Sigmoid colon (tissue), 3 donors: ENCODE data around the gene LGALS7B.

Experiments used
- POLR2A ChIP-seq, 2 donors: fragments of 450-650 bp; IDR thresholded peaks; one replicate each; pipeline ENCODE4 v1.6.1; 2016; ENCODE audit warnings: antibody characterized with exemption in 2 of 2, mild to moderate bottlenecking in 2 of 2, moderate library complexity in 2 of 2
- TF ChIP-seq, protein P1 (sequence below), 4 experiments: fragments of 450-650 bp in 3 of 4; fragments of 200-600 bp in 1 of 4; IDR thresholded peaks; one replicate each; pipeline ENCODE4 v1.5.1; 2016 to 2019; ENCODE audit warnings: antibody characterized with exemption in 4 of 4, mild to moderate bottlenecking in 3 of 4, moderate library complexity in 2 of 4

DNA sequence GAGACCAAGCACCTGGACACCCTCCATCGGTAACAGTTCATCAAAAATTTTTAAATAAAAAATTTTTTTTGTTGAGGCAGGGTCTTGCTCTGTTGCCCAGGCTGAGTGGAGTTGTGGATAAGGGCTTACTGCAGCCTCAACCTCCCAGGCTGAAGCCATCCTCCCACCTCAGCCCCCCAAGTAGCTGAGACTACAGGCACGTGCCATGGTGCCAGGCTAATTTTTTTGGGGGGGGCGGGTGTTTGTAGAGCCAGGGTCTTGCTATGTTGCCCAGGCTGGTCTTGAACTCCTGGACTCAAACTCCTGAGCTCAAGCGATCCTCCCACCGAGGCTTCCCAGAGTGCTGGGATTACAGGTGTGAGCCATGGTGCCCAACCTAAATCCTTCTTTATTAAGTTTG, 4.7 kb downstream of the LGALS7B start:
- TF ChIP-seq, protein P1, sequence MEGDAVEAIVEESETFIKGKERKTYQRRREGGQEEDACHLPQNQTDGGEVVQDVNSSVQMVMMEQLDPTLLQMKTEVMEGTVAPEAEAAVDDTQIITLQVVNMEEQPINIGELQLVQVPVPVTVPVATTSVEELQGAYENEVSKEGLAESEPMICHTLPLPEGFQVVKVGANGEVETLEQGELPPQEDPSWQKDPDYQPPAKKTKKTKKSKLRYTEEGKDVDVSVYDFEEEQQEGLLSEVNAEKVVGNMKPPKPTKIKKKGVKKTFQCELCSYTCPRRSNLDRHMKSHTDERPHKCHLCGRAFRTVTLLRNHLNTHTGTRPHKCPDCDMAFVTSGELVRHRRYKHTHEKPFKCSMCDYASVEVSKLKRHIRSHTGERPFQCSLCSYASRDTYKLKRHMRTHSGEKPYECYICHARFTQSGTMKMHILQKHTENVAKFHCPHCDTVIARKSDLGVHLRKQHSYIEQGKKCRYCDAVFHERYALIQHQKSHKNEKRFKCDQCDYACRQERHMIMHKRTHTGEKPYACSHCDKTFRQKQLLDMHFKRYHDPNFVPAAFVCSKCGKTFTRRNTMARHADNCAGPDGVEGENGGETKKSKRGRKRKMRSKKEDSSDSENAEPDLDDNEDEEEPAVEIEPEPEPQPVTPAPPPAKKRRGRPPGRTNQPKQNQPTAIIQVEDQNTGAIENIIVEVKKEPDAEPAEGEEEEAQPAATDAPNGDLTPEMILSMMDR (IDR thresholded peaks at IDR 0.05), result no peak
- no peak for TF ChIP-seq POLR2A (IDR thresholded peaks at IDR 0.05)
